ENCODE measurements around the gene ARHGEF1.
"Not testable (repeated sequence)": the region's sequence is repeated elsewhere in the genome, so short reads cannot be mapped to it uniquely, and the experiment has no call there.

ARHGEF1 gene

GRCh38 chr19:41906916-41907680, 24.1 kb downstream of the ARHGEF1 start:
- no peak for DNase-seq

- no peak for DNase-seq
Measured at GRCh38 chr19:41907994-41908615, 25.1 kb downstream of the ARHGEF1 start.

DNA sequence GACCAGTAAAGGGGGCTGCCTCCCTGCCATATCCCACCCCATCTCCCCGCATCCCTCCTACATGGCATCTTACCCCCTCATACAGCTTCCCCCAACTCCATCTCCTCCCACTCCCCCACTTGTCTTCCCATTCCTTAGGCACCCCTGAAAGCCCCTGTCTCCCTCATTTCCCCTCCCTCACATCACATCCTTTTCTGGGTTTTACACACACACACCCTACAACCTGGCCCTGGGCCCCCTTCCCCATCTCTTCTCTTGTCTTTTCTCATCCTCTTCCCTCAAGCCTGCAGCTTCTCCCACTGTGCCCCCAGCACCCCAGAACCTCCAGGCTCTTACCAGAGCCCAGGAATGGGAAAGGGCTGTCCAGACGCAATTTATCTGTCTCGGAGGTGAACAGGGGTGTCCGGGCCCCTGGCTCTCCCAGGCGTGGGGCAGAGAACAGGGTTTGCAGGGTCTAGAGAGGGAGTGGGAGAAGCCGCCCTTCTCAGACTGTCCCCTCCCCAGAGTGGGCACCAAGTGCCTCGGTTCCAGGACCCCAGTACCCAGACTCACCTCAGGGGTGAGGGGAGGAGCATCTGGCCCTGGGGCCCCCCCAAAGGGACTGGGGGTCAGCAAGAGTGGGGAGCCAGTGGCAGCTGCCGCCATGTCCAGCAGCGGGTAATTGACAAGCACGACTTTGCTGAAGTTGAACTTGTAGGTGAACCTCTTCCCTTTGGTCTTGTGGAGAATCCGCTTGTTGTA, 25.9 kb downstream of the ARHGEF1 start:
- DNase-seq, result no peak

DNA sequence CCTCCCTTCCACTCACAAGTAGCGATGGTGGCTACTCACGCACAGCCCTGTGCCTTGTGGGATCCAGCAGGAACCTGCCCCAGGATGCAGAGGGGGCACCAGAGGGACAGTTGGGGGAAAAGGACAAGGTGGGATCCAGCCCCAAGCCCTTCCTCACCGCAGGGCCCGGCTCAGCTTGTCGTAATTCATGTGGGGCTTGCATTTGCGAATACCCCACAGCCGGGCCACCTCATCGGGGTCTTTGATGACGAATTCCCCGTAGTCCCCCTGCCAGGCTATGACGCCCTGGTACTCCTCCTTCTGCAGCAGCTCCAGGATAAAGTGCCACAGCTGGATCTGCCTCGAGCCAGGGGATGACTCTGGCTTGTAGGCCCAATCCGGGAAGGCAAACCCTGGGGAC, 26.7 kb downstream of the ARHGEF1 start:
- no peak for DNase-seq

DNA sequence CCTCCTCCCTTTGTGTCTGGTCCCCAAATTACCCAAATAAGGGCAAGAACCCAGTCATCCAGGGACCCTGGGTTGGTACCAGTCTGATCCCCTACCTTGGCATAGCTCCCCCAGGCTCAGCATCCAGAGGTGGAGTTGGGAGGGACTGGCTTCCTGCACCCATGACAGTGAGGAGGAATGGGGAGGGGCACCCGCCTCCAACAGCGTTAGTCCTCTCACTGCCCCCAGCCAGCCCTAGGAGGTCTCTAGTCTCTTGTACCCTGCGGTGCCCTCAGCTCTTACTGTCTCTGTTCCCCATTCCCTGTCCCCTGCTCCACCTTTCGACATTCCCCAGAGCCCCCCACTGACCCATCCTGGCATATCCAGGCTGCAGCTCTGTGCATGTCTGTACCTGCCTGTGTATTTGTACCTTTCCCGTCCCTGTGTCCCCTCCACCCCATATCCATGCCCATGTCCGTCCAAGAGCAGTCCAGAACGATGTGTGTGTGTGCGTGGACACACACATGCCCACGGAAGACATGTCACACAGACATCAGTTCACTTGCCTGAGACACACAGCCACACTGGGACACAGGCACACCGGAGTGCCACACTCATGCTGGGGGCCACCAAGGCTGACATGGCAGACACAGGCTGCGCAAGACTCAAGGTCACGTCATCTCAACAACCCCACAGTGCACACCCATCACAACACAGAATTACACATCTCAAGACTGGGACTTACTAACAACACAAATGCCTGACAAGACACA, 27.4 kb downstream of the ARHGEF1 start:
- DNase-seq, result no peak

- no peak for DNase-seq
Measured at GRCh38 chr19:41910992-41911888, 28.3 kb downstream of the ARHGEF1 start.

- no peak for DNase-seq
Measured at GRCh38 chr19:41911889-41912731, 29.1 kb downstream of the ARHGEF1 start.

DNA sequence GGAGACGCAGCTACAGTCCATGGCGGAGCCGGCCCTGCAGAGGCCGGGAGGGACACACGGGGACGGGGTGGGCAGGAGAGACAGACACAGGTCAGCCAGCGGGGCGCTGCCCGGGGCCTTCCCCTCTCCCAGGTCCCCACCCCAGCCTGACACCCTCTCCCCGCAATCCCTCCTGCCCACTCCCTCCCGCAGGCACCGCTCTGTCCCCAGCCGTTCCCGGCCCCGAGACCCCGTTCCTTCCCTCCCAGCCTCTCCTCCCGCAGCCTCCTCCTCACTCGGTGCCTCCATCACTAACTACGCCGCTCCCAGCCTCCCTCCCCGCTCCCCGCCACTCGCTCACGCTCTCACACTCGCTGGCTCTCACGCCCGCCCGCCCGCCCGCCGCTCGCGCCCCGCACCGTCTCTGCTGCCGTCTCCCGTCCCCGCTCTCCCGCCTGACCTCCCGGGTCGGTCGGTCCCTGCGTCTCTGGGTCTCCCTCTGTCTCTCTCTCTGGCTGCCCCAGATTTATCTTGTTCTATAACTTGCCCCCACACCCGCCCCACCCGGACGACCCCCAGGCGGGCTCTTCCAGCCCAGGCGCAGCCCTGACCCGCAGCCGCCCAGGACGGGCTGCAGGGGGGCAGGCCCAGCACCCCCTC, 30.0 kb downstream of the ARHGEF1 start:
- DNase-seq, result no peak

- no peak for DNase-seq
Measured at GRCh38 chr19:41913538-41914423, 30.8 kb downstream of the ARHGEF1 start.

DNA sequence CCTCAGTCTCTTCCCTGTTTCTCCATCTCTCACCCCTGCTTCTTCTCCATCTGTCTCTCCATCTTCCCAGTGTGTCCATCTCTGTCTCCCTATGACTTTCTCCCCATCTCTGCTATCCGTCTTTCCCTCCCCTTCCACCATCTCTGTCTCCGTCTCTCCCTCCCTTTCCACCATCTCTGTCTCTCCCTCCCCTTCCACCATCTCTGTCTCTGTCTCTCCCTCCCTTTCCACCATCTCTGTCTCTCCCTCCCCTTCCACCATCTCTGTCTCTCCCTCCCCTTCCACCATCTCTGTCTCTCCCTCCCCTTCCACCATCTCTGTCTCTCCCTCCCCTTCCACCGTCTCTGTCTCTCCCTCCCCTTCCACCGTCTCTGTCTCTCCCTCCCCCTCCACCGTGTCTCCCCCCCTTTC, 31.4 kb downstream of the ARHGEF1 start:
- not testable (repeated sequence) for DNase-seq

DNA sequence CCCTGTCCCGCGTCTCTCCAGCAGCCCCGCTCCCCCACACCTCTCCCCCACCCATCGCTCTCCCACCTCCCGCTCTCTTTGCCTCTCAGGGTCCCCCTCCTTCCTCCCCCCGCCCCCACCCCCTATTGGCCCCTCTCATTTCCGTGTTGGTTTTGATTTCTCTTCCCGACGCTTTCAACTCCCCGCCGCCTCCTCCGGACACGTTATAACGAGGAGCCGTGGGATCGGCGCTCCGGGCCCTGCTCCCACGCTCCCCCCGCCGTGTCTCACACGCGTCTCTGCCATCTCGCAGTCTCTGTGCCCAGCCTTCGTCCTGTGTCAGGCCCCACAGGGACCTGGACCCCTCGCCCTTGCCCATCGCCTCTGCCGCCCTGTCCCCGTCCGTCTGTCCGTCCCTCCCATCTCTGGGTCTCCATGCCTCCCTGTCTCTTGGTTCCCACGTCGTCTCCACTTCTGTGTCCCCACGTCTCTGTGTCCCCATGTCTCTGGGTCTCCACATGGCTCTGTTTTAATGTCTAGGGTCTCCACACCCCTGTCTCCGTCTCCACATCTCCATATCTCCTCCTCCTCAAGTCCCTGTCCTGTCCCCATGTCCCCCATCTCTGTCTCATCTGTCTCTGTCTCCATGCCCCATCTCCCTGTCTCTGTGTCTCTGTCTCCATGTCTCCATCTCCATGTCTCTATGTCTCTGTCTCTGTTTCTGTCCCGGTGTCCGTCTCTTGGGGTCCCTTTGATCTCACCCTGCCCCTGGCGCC, 32.2 kb downstream of the ARHGEF1 start:
- no peak for DNase-seq

DNA sequence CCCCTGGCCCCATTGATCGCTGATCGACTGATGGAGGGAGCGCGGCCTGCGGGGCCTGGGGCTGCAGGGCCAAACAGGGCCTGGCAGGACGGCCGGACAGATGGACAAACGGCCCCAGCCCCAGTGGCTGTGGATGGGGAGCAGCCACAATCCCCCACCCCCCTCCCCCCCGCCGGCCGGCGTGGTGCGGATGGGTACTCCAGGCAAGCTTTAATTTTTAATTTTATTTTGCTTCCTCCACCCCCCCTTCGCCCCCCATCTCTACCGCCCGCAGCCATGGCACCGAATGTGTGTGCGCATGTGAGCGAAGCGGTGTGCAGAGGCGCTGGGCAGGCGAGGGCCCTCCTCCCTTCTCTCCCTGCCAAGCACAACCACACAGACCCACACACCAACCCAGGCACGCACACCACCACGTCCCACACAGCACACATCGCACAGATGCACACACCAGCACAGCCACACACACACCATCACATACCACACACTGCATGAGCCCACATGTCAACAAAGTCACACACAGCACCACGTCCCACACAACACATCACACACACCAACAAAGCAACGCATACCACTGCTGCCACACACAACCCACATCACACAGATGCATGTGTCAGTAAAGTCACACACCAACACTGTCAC, 32.9 kb downstream of the ARHGEF1 start:
- no peak for DNase-seq

DNA sequence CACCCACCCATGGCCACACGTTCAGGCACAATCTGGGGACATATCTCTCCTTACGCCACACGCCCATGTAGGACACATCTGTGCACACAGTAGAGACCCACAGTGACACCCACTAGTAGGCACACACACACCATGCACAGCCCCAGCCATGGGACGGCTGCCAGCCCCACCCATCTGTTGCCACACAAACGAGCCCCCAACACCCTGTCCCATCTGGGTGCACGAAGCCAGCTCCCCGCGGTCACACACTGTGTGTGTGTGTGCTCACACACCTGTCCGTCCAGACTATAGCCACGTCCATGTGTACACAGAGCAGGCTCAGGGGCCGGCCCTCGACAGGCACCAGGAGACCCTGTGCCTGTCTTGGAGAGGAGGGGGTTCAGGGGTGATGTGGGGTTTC, 34.7 kb downstream of the ARHGEF1 start:
- DNase-seq, result no peak

DNA sequence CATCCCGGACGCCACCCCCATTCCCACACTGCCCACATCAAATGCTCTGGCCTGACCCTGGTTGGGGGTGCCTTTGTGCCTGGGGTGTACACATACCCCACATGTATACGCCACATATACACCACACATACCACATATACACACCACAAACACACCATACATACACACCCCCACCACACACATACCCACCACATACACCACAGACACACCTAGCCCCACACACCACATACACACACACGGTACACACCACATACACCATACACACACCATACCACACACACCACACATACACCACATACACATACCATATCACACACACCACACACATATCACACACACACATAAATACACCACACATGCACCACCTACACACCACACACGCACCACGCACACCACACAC, 35.1 kb downstream of the ARHGEF1 start:
- DNase-seq, result no peak

- DNase-seq, result no peak
Measured at GRCh38 chr19:41918653-41919244, 35.8 kb downstream of the ARHGEF1 start.

GRCh38 chr19:41919948-41920712, 37.1 kb downstream of the ARHGEF1 start:
- DNase-seq, result no peak

All from hematopoietic multipotent progenitor cell treated with erythropoietin and hydrocortisone succinate and interleukin-3 and kit ligand, for 4 days (in vitro differentiated cells).